ENCODE results near the gene PPP1R16B.

- no peak for TF ChIP-seq FOXK2 (IDR thresholded peaks at IDR 0.05)
- no peak for TF ChIP-seq SUZ12 (IDR thresholded peaks at IDR 0.05)
- no peak for TF ChIP-seq SP1 (IDR thresholded peaks at IDR 0.05)
- TF ChIP-seq TARDBP (IDR thresholded peaks at IDR 0.05): no peak
- no peak for TF ChIP-seq ELF4 (IDR thresholded peaks at IDR 0.05)
- no peak for TF ChIP-seq ZNF384 (IDR thresholded peaks at IDR 0.05)
- no peak for TF ChIP-seq FOXM1 (IDR thresholded peaks at IDR 0.05; ENCODE audit: borderline replicate concordance)
- TF ChIP-seq PKNOX1 (IDR thresholded peaks at IDR 0.05): no peak
- no peak for TF ChIP-seq NFRKB (IDR thresholded peaks at IDR 0.05)
Observed at GRCh38 chr20:38762174-38762573, 43.3 kb upstream of the PPP1R16B start.
